Stimulated activated CD8-positive, alpha-beta memory T cell treated with anti-CD3 and anti-CD28 coated beads, Interleukin-15, amount 100 ng/mL, for 1 hour (primary cell): ENCODE data around the gene COL6A1.

Experiments
- DNase-seq: peaks from one replicate; pipeline ENCODE4 v3.0.0-alpha.2; 2020; ENCODE audit warnings: low read depth

Gene COL6A1

GRCh38 chr21:46049890-46050667 is 68.5 kb downstream of the COL6A1 start:
- no peak for DNase-seq

GRCh38 chr21:46050668-46051378 is 69.3 kb downstream of the COL6A1 start:
- DNase-seq, result no peak

- no peak for DNase-seq
Observed at GRCh38 chr21:46051379-46051770, 69.8 kb downstream of the COL6A1 start.

GRCh38 chr21:46051821-46052675 is 70.5 kb downstream of the COL6A1 start:
- no peak for DNase-seq

GRCh38 chr21:46052703-46053651 is 71.4 kb downstream of the COL6A1 start:
- DNase-seq, result no peak

- DNase-seq, result no peak
Observed at GRCh38 chr21:46054031-46054430, 72.5 kb downstream of the COL6A1 start.

GRCh38 chr21:46054451-46054881 is 72.9 kb downstream of the COL6A1 start:
- no peak for DNase-seq
